PC-9 (cell line): Measurements from ENCODE around the gene SGCD. TPM values are rescaled to one million over a fixed set of nuclear protein-coding genes. Genes with fewer than 3 reads are reported as not detected.

Experiments
- BruUV-seq: library from RNA; stranded (reverse); fragments of 400-500 nt; replicated peaks from 2 replicates; lab custom pipeline; 2021; lab: Mats Ljungman, UMichigan
- CTCF ChIA-PET: fragments of 300-600 bp; sonication (Branson Sonifier 250); formaldehyde crosslinking; loops from one replicate; lab custom pipeline; 2022; ENCODE audit warnings: antibody characterized with exemption; lab: Charles Lee
- POLR2A ChIA-PET: fragments of 300-600 bp; sonication (Branson Sonifier 250); formaldehyde crosslinking; loops from one replicate; lab custom pipeline; 2022; ENCODE audit warnings: antibody characterized with exemption; ENCODE audit not compliant: unreplicated experiment; lab: Charles Lee
- DNase-seq, 2 experiments: peaks; one replicate each; pipeline versions ENCODE4 v3.0.0 to v3.0.0-alpha.2; 2015 to 2022; ENCODE audit warnings: mixed read lengths in 1 of 2
- H2AFZ ChIP-seq: fragments of 200-600 bp; sonication (generic); 2 replicates; pipeline ENCODE4 v1.8.1; 2017; ENCODE audit warnings: antibody characterized with exemption
- H3F3A ChIP-seq: fragments of 200-600 bp; sonication (generic); 2 replicates; pipeline ENCODE4 v1.8.1; 2017; ENCODE audit warnings: antibody characterized with exemption, mild to moderate bottlenecking, low read depth; ENCODE audit not compliant: insufficient read depth
- H3K27ac ChIP-seq: fragments of 200-600 bp; sonication (generic); 2 replicates; pipeline ENCODE4 v1.6.1; 2016; ENCODE audit warnings: mixed run types
- H3K27me3 ChIP-seq: fragments of 200-600 bp; sonication (generic); 2 replicates; pipeline ENCODE4 v1.6.1; 2016; ENCODE audit warnings: low read depth, mixed run types; ENCODE audit not compliant: insufficient read depth
- H3K36me3 ChIP-seq: fragments of 200-600 bp; sonication (generic); 2 replicates; pipeline ENCODE4 v1.6.1; 2016; ENCODE audit warnings: low read depth, mixed run types
- H3K4me1 ChIP-seq: fragments of 200-600 bp; sonication (generic); replicated peaks from 2 replicates; pipeline ENCODE4 v1.6.1; 2016; ENCODE audit warnings: mixed run types; ENCODE audit not compliant: insufficient read depth
- H3K4me2 ChIP-seq: fragments of 200-600 bp; sonication (generic); 2 replicates; pipeline ENCODE4 v1.6.1; 2017; ENCODE audit warnings: mixed run types
- H3K4me3 ChIP-seq: fragments of 200-600 bp; sonication (generic); 2 replicates; pipeline ENCODE4 v1.6.1; 2016; ENCODE audit warnings: mixed run types
- H3K79me2 ChIP-seq: fragments of 200-600 bp; sonication (generic); 2 replicates; pipeline ENCODE4 v1.6.1; 2017; ENCODE audit warnings: low read depth, mixed run types
- H3K9me2 ChIP-seq: fragments of 200-600 bp; sonication (generic); 2 replicates; pipeline ENCODE4 v1.8.1; 2017; ENCODE audit warnings: mild to moderate bottlenecking; ENCODE audit not compliant: insufficient read depth
- H3K9me3 ChIP-seq: fragments of 200-600 bp; sonication (generic); 2 replicates; pipeline ENCODE4 v1.8.1; 2016; ENCODE audit warnings: low read depth; ENCODE audit not compliant: insufficient read depth
- H4K20me1 ChIP-seq: fragments of 200-600 bp; sonication (generic); 2 replicates; pipeline ENCODE4 v1.8.1; 2017; ENCODE audit not compliant: insufficient read depth
- CTCF ChIP-seq: fragments of 200-600 bp; sonication (generic); conservative IDR thresholded peaks from 2 replicates; pipeline ENCODE4 v1.6.1; 2017; ENCODE audit warnings: mixed run types, antibody characterized with exemption, mild to moderate bottlenecking, moderate library complexity
- EZH2 ChIP-seq: fragments of 200-600 bp; sonication (generic); IDR thresholded peaks from 2 replicates; pipeline ENCODE4 v1.8.0; 2017; ENCODE audit warnings: antibody characterized with exemption, low read depth
- intact Hi-C: fragments of 100-400 bp; cut with micrococcal nuclease; formaldehyde crosslinking; loops from one replicate; pipeline ENCODE4 v1.10.0; 2022; ENCODE audit not compliant: unreplicated experiment
- total RNA-seq: library from RNA; stranded (reverse); gene quantifications from 2 replicates; pipeline ENCODE4 v1.2.3, GENCODE V29; 2021

SGCD gene
- total RNA-seq, 1 experiment from 2014 or later = not detected

GRCh38 chr5:156482818-156483217 lies 155.9 kb downstream of the SGCD start:
- Histone ChIP-seq H3K4me3 (no peak overlapping the region), H3K9me2 (no peaks in the 10 kb centered on the region), H2AFZ (no peak overlapping the region), H3K79me2 (no peaks in the 10 kb centered on the region), H3K9me3 (no peaks in the 10 kb centered on the region), H3K27me3 (no peaks in the 10 kb centered on the region), H3K4me2 (no peak overlapping the region), H4K20me1 (no peaks in the 10 kb centered on the region), H3K36me3 (no peaks in the 10 kb centered on the region), H3K4me1 (no peaks in the 10 kb centered on the region), H3K27ac (no peak overlapping the region), H3F3A (no peaks in the 10 kb centered on the region)
- CTCF ChIA-PET = no interaction called here
- BruUV-seq = no TSS peak
- TF ChIP-seq CTCF (no peak), EZH2 (no peak)
- intact Hi-C loops = no loop called here
- no peak for DNase-seq
- POLR2A ChIA-PET = no interaction called here

- H3K36me3 ChIP-seq = no peaks in the 10 kb centered on the region
- no peaks in the 10 kb centered on the region for H3K27me3 ChIP-seq
- intact Hi-C loops = no loop called here
- H3K4me3 ChIP-seq = no peak overlapping the region
- ChIA-PET POLR2A (no interaction called here), CTCF (no interaction called here)
- no peaks in the 10 kb centered on the region for H3K9me2 ChIP-seq
- H2AFZ ChIP-seq = no peak overlapping the region
- DNase-seq = no peak
- BruUV-seq = no TSS peak
- H3K79me2 ChIP-seq = no peaks in the 10 kb centered on the region
- peaks cover 5% of the 10 kb centered on the region; the same call in 1 of the 2 replicates for H3K9me3 ChIP-seq
- H3F3A ChIP-seq = no peaks in the 10 kb centered on the region
- no peak overlapping the region for H3K4me2 ChIP-seq
- no peak overlapping the region for H3K27ac ChIP-seq
- H4K20me1 ChIP-seq = no peaks in the 10 kb centered on the region
- TF ChIP-seq EZH2 (no peak), CTCF (no peak)
- H3K4me1 ChIP-seq = no peaks in the 10 kb centered on the region
These were observed 159.7 kb downstream of the SGCD start for GRCh38 chr5:156486394-156487238.

- no peak for DNase-seq
- H3K27ac ChIP-seq = no peak overlapping the region
- no peaks in the 10 kb centered on the region for H3K9me2 ChIP-seq
- H3K4me2 ChIP-seq = no peak overlapping the region
- TF ChIP-seq EZH2 (no peak), CTCF (no peak)
- H3K36me3 ChIP-seq = no peaks in the 10 kb centered on the region
- peaks cover 5% of the 10 kb centered on the region; the same call in 1 of the 2 replicates for H3K9me3 ChIP-seq
- intact Hi-C loops = no loop called here
- no peaks in the 10 kb centered on the region for H3K4me1 ChIP-seq
- ChIA-PET POLR2A (no interaction called here), CTCF (no interaction called here)
- no peaks in the 10 kb centered on the region for H4K20me1 ChIP-seq
- H2AFZ ChIP-seq = no peak overlapping the region
- H3K27me3 ChIP-seq = no peaks in the 10 kb centered on the region
- no TSS peak for BruUV-seq
- H3K4me3 ChIP-seq = no peak overlapping the region
- no peaks in the 10 kb centered on the region for H3F3A ChIP-seq
- H3K79me2 ChIP-seq = no peaks in the 10 kb centered on the region
These were observed 164.8 kb downstream of the SGCD start for GRCh38 chr5:156491766-156492165.
